Right lobe of liver (tissue), 6 donors: ENCODE data around the gene MAP3K5. TPM values are rescaled to one million over a fixed set of nuclear protein-coding genes. Genes with fewer than 3 reads are reported as not detected.

ENCODE experiments used
- ATAC-seq, 4 donors: fragments of 200-7000 bp; cut with Tn5 transposase; one replicate each; pipeline ENCODE4 v1.9.1; 2020; ENCODE audit warnings: mild to moderate bottlenecking in 4 of 4, moderate library complexity in 4 of 4
- DNase-seq, 3 donors: peaks; one replicate each; pipeline ENCODE4 v3.0.0-alpha.2; 2020
- H3K27ac ChIP-seq, 3 donors: fragments of 200-600 bp; one replicate each; pipeline ENCODE4 v1.8.0; 2022
- H3K27me3 ChIP-seq, 2 donors: fragments of 200-600 bp; one replicate each; pipeline ENCODE4 v1.8.0; 2022
- H3K36me3 ChIP-seq, 4 donors: fragments of 200-600 bp; sonication (generic) in 1 of 4; one replicate each; pipeline versions ENCODE4 v1.5.1 to v1.8.0; 2017 to 2022; ENCODE audit warnings: control low read depth in 1 of 4
- H3K4me1 ChIP-seq, 4 donors: fragments of 200-600 bp; sonication (generic) in 1 of 4; one replicate each; pipeline versions ENCODE4 v1.5.1 to v1.8.0; 2017 to 2022; ENCODE audit warnings: control low read depth in 1 of 4
- H3K4me3 ChIP-seq, 3 donors: fragments of 200-600 bp; one replicate each; pipeline ENCODE4 v1.8.0; 2022
- H3K9me3 ChIP-seq, 4 donors: fragments of 200-600 bp; sonication (generic) in 1 of 4; one replicate each; pipeline versions ENCODE4 v1.5.1 to v1.8.0; 2017 to 2022; ENCODE audit warnings: control low read depth in 1 of 4
- CTCF ChIP-seq, 4 donors: fragments of 200-600 bp in 3 of 4; fragments of 450-650 bp in 1 of 4; IDR thresholded peaks; one replicate each; pipeline versions ENCODE4 v1.5.1 to v1.8.0; 2016 to 2022; ENCODE audit warnings: antibody characterized with exemption in 4 of 4, mild to moderate bottlenecking in 2 of 4
- POLR2A ChIP-seq: fragments of 450-650 bp; IDR thresholded peaks from one replicate; pipeline ENCODE4 v1.6.1; 2017; ENCODE audit warnings: antibody characterized with exemption, mild to moderate bottlenecking
- WGBS: methylation state at CpG from one replicate; pipeline ENCODE4 v1.1.6; 2018; ENCODE audit warnings: low coverage, low lambda C conversion rate; ENCODE audit not compliant: insufficient coverage; ENCODE audit errors: missing lambda C conversion rate; 5-methylcytosine and 5-hydroxymethylcytosine counted together
- intact Hi-C, 2 donors: fragments of 100-400 bp; cut with DNase I; formaldehyde crosslinking; loops; one replicate each; pipeline versions ENCODE4 v1.11.2 to v1.14.1; 2022
- total RNA-seq, 6 experiments: library from RNA; depleted of rRNA in 2 of 6; stranded (reverse); fragments of >200 nt in 2 of 6; fragmentation: NEBNext Ultra II Directional in 3 of 6; extraction: Animal tissue kit (Norgen Biotek cat#: 25700) in 3 of 6; gene quantifications; one replicate each; pipeline versions ENCODE4 v1.1.0 to v1.2.4, GENCODE V29; 2016 to 2023
- donor health status: DM: no; HTN: yes; CAD: no.
- donor health status: DM: no; HTN: no; CAD: no.
- donor health status: DM: no; HTN: no; CAD: no.
- donor health status: DM: no; HTN: yes; CAD: no.
- donor health status: DM: no; HTN: yes; CAD: no.

MAP3K5 gene
- total RNA-seq, 6 experiments from 2014 or later: 5.0 to 10.4 (median 6.9) TPM

GRCh38 chr6:136550045-136550329, 242.3 kb downstream of the MAP3K5 start:
- Histone ChIP-seq H3K27ac (peak overlapping the region; percentile 65 to 92 (median 86)), H3K4me1 (peaks cover 0 to 20% (median 8%) of the 10 kb centered on the region in 4 donors), H3K36me3 (no peaks in the 10 kb centered on the region), H3K27me3 (no peaks in the 10 kb centered on the region), H3K9me3 (no peaks in the 10 kb centered on the region), H3K4me3 (peak overlapping the region; percentile 74 to 91 (median 75))
- no CpG with 5 or more reads among the region's 46 CpGs for WGBS
- intact Hi-C loops: no loop called here
- no peak for DNase-seq
- ATAC-seq: peak; percentile 58 to 77 (median 69)
- TF ChIP-seq POLR2A: no peak
- TF ChIP-seq CTCF (IDR thresholded peaks at IDR 0.05): no peak

GRCh38 chr6:136549300-136550044, 242.8 kb downstream of the MAP3K5 start:
- H3K36me3 ChIP-seq: no peaks in the 10 kb centered on the region
- peak; percentile 1 to 11 (median 4) for ATAC-seq
- intact Hi-C loops: no loop called here
- peak in 2 of 3 donors; percentile 23 to 49 for DNase-seq
- 2% methylated on average over 12 of the region's 42 CpGs for WGBS
- no peaks in the 10 kb centered on the region for H3K9me3 ChIP-seq
- H3K4me3 ChIP-seq: peak overlapping the region; percentile 74 to 91 (median 75)
- no peaks in the 10 kb centered on the region for H3K27me3 ChIP-seq
- TF ChIP-seq CTCF (IDR thresholded peaks at IDR 0.05): no peak
- TF ChIP-seq POLR2A: no peak
- peaks cover 0 to 20% (median 8%) of the 10 kb centered on the region in 4 donors for H3K4me1 ChIP-seq
- H3K27ac ChIP-seq: peak overlapping the region; percentile 65 to 92 (median 86)

DNA sequence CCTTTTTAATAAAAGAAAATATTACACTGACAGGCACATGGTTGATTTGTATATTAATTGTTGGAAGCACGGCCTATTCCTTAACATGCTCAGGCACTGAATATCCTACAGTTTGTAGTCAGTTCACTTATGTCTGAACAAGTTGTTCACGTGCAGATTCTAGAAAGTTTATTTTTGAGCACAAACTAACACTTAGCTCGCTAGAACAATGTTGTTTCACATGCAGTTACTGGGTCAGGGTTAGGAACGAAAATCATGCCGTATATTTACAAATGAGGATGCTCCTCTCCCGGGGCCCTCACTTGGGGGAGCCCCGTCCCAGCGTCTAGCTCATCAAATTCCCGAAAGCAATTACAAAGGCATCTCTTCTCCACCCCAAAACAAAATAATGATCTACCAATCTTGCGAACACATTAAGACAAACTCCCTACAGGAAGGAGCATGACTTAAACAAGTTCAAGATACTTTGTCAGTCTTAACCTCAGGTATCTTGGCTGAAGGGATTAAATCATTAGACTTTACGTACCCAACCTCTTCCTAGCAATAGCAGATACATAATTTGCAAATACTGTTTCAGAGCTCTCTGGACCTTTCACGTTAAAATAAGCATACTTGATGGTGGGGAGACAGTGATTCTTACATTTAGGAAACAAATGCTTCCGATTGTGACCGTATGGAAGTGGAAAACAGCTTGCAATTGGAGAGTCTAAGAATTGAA, 243.5 kb downstream of the MAP3K5 start:
- WGBS: 47% methylated on average over 13 of the region's 14 CpGs
- H3K4me1 ChIP-seq: peaks cover 0 to 20% (median 8%) of the 10 kb centered on the region in 4 donors
- no peak for DNase-seq
- no peaks in the 10 kb centered on the region for H3K27me3 ChIP-seq
- H3K36me3 ChIP-seq: no peaks in the 10 kb centered on the region
- H3K4me3 ChIP-seq: peak overlapping the region in 2 of 3 donors; percentile 75 to 91
- H3K27ac ChIP-seq: no peak overlapping the region
- intact Hi-C loops: no loop called here
- TF ChIP-seq POLR2A (no peak), CTCF (IDR thresholded peaks at IDR 0.05) (no peak)
- no peaks in the 10 kb centered on the region for H3K9me3 ChIP-seq
- ATAC-seq: no peak

GRCh38 chr6:136547871-136548270, 244.4 kb downstream of the MAP3K5 start:
- H3K9me3 ChIP-seq: no peaks in the 10 kb centered on the region
- DNase-seq: no peak
- intact Hi-C loops: no loop called here
- peaks cover 0 to 20% (median 8%) of the 10 kb centered on the region in 4 donors for H3K4me1 ChIP-seq
- 90% methylated on average over 1 of the region's 1 CpG for WGBS
- no peaks in the 10 kb centered on the region for H3K36me3 ChIP-seq
- no peak for TF ChIP-seq POLR2A
- no peak for TF ChIP-seq CTCF (IDR thresholded peaks at IDR 0.05)
- no peak overlapping the region for H3K4me3 ChIP-seq
- no peaks in the 10 kb centered on the region for H3K27me3 ChIP-seq
- H3K27ac ChIP-seq: no peak overlapping the region
- no peak for ATAC-seq
